K562 (cell line): ENCODE results near the gene NRM. TPM values are rescaled to one million over a fixed set of nuclear protein-coding genes. Genes with fewer than 3 reads are reported as not detected.

Source experiments
- ATAC-seq: fragments of 200-7000 bp; cut with Tn5 transposase; 3 replicates; pipeline ENCODE4 v1.9.1; 2020; ENCODE audit warnings: moderate library complexity
- Bru-seq: library from RNA; stranded (reverse); fragments of 400-500 nt; gene quantifications from one replicate; lab custom pipeline; 2021; lab: Mats Ljungman, UMichigan
- BruChase-seq, 2 experiments: library from RNA; stranded (reverse); fragments of 400-500 nt; gene quantifications; one replicate each; lab custom pipeline; 2021; lab: Mats Ljungman, UMichigan
- BruUV-seq: library from RNA; stranded (reverse); fragments of 400-500 nt; replicated peaks from 2 replicates; lab custom pipeline; 2021; lab: Mats Ljungman, UMichigan
- CTCF ChIA-PET: fragments of 300-600 bp; formaldehyde crosslinking; extraction: SDS; loops from one replicate; lab custom pipeline; 2021; ENCODE audit warnings: low intra/inter-chr PET ratio; lab: Yijun Ruan, JAX
- POLR2A ChIA-PET: fragments of 300-600, 350-650 bp; sonication (Branson Sonifier 250); formaldehyde crosslinking; extraction: SDS; loops from one replicate; lab custom pipeline; 2021; ENCODE audit warnings: antibody characterized with exemption, inconsistent platforms; lab: Yijun Ruan, JAX
- DNase-seq, 4 experiments: peaks; one replicate each; pipeline versions ENCODE4 v3.0.0 to v3.0.0-alpha.2; 2011 to 2018; ENCODE audit warnings: low spot score in 3 of 4, mixed read lengths in 3 of 4; ENCODE audit errors: extremely low read depth in 1 of 4
- FAIRE-seq: peaks from 2 replicates; lab custom pipeline; 2011; peaks lifted over from hg19 to GRCh38; lab: Jason Lieb, UNC
- H2AFZ ChIP-seq: 2 replicates; pipeline ENCODE4 v1.6.0; 2011; ENCODE audit warnings: low read depth, low read length, control low read depth, inconsistent platforms
- H3K27ac ChIP-seq: fragments of 200-600 bp; 3 replicates; pipeline ENCODE4 v1.8.0; 2011; ENCODE audit warnings: low read depth, mild to moderate bottlenecking, control low read depth, inconsistent platforms, low read length, moderate library complexity, mixed read lengths; ENCODE audit errors: extremely low read depth
- H3K27me3 ChIP-seq, 2 experiments: fragments of 300-600 bp in 1 of 2; 2 replicates in 1 of 2; 3 replicates in 1 of 2; pipeline versions ENCODE4 v1.6.0 to v1.8.0; 2011; ENCODE audit warnings: inconsistent platforms in 2 of 2, low read length in 2 of 2, mild to moderate bottlenecking in 1 of 2, mixed read lengths in 1 of 2, moderate library complexity in 1 of 2; ENCODE audit not compliant: control insufficient read depth in 2 of 2, insufficient read depth in 2 of 2
- H3K36me3 ChIP-seq: fragments of 300-600 bp; 3 replicates; pipeline ENCODE4 v1.8.0; 2011; ENCODE audit warnings: mild to moderate bottlenecking, low read length, inconsistent platforms; ENCODE audit not compliant: control insufficient read depth, insufficient read depth
- H3K4me1 ChIP-seq, 2 experiments: fragments of 200-600 bp in 1 of 2; replicated peaks in 1 of 2; 2 replicates in 1 of 2; 3 replicates in 1 of 2; pipeline versions ENCODE4 v1.5.1 to v1.8.0; 2011; ENCODE audit warnings: inconsistent platforms in 2 of 2, low read length in 2 of 2, mild to moderate bottlenecking in 1 of 2, mixed read lengths in 1 of 2, moderate library complexity in 1 of 2; ENCODE audit not compliant: control insufficient read depth in 2 of 2, insufficient read depth in 2 of 2
- H3K4me2 ChIP-seq: 2 replicates; pipeline ENCODE4 v1.6.1; 2011; ENCODE audit warnings: low read length, control low read depth, inconsistent platforms, mixed read lengths; ENCODE audit not compliant: insufficient read depth
- H3K4me3 ChIP-seq: fragments of 200-600 bp; sonication (generic), shearing (Covaris generic); 2 replicates; pipeline ENCODE4 v1.5.1; 2016; ENCODE audit warnings: control low read depth, inconsistent platforms
- H3K79me2 ChIP-seq: fragments of 200-600 bp; 3 replicates; pipeline ENCODE4 v1.8.0; 2011; ENCODE audit warnings: low read length, inconsistent platforms; ENCODE audit not compliant: control insufficient read depth, insufficient read depth
- H3K9ac ChIP-seq, 2 experiments: 2 replicates each; pipeline versions ENCODE4 v1.6.0 to v1.6.1; 2011; ENCODE audit warnings: low read depth in 2 of 2, low read length in 2 of 2, control low read depth in 1 of 2, inconsistent platforms in 1 of 2, mild to moderate bottlenecking in 1 of 2, mixed read lengths in 1 of 2; ENCODE audit not compliant: insufficient read depth in 1 of 2
- H3K9me1 ChIP-seq: one replicate; pipeline ENCODE4 v1.6.0; 2011; ENCODE audit warnings: inconsistent platforms, mild to moderate bottlenecking, low read length, moderate library complexity; ENCODE audit not compliant: control insufficient read depth, insufficient read depth
- H3K9me3 ChIP-seq: replicated peaks from 2 replicates; pipeline ENCODE4 v1.5.1; 2011; ENCODE audit warnings: low read depth, low read length, inconsistent platforms; ENCODE audit not compliant: control insufficient read depth, insufficient read depth
- H4K20me1 ChIP-seq: replicated peaks from 2 replicates; pipeline ENCODE4 v1.6.1; 2011; ENCODE audit warnings: low read length, inconsistent platforms, mixed read lengths; ENCODE audit not compliant: control insufficient read depth, insufficient read depth
- CREB3 ChIP-seq: fragments of 450-650 bp; conservative IDR thresholded peaks from 2 replicates; pipeline ENCODE4 v1.6.1; 2016; ENCODE audit warnings: missing genetic modification characterization, low read depth, mild to moderate bottlenecking, missing compliant biosample characterization, moderate library complexity
- ETV5 ChIP-seq: sonication (generic); formaldehyde crosslinking; IDR thresholded peaks from 2 replicates; pipeline ENCODE4 v1.4.0; 2020; ENCODE audit warnings: low read depth, mild to moderate bottlenecking, missing genetic modification reagents
- KAT7 ChIP-seq: sonication (generic); formaldehyde crosslinking; IDR thresholded peaks from 2 replicates; pipeline ENCODE4 v1.8.0; 2022; ENCODE audit warnings: missing genetic modification reagents, mild to moderate bottlenecking, borderline replicate concordance
- MCM7 ChIP-seq, 2 experiments: fragments of 450-650 bp; IDR thresholded peaks; 2 replicates each; pipeline ENCODE4 v1.6.1; 2016 to 2018
- NBN ChIP-seq: fragments of 450-650 bp; IDR thresholded peaks from 2 replicates; pipeline ENCODE4 v1.6.1; 2016; ENCODE audit warnings: low read depth, mild to moderate bottlenecking
- ZNF175 ChIP-seq: fragments of 200-800 bp; sonication (Bioruptor generic); IDR thresholded peaks from 2 replicates; pipeline ENCODE4 v1.6.1; 2016; ENCODE audit warnings: low read depth, mild to moderate bottlenecking, missing genetic modification characterization, missing compliant biosample characterization
- ZNF518B ChIP-seq: fragments of 250-450 bp; sonication (Bioruptor Pico); IDR thresholded peaks from 2 replicates; pipeline ENCODE4 v1.5.0; 2021; ENCODE audit warnings: mild to moderate bottlenecking, moderate library complexity
- ZNF57 ChIP-seq: fragments of 450-650 bp; formaldehyde crosslinking; IDR thresholded peaks from 2 replicates; pipeline ENCODE4 v1.4.0; 2020; ENCODE audit warnings: mild to moderate bottlenecking, moderate library complexity
- WGBS: fragments of 100-300 bp; shearing (Covaris generic); methylation state at CpG from one replicate; pipeline ENCODE4 v1.1.6; 2016; ENCODE audit warnings: low coverage, mixed read lengths; ENCODE audit not compliant: insufficient coverage; ENCODE audit errors: missing lambda C conversion rate; 5-methylcytosine and 5-hydroxymethylcytosine counted together
- in situ Hi-C: fragments of 300-500 bp; cut with MboI; formaldehyde crosslinking; loops from 4 replicates; pipeline ENCODE4 v1.15.0; 2018; ENCODE audit warnings: inconsistent platforms, mixed read lengths
- intact Hi-C: fragments of 100-400 bp; cut with micrococcal nuclease; formaldehyde crosslinking; loops from 2 replicates; pipeline ENCODE4 v1.14.2; 2022
- long read RNA-seq, 3 experiments: library from polyadenylated mRNA in 2 of 3; library from RNA in 1 of 3; unstranded in 2 of 3; stranded (forward) in 1 of 3; transcript quantifications; one replicate each; pipeline ENCODE4 v2.0.0, GENCODE V29; 2019 to 2022
- polyA minus RNA-seq, 3 experiments: library from RNA; depleted of rRNA, polyadenylated mRNA; stranded (reverse); fragments of >200 nt; gene quantifications; 2 replicates each; pipeline ENCODE4 v1.2.3, GENCODE V29; 2011
- polyA plus RNA-seq, 8 experiments: library from polyadenylated mRNA; depleted of rRNA in 4 of 8; stranded (reverse) in 5 of 8; unstranded in 3 of 8; fragments of >200 nt; fragmentation: Nextera tagmentation in 2 of 8; fragmentation: Illumina TruSeq in 1 of 8; extraction: Ambion mirVana in 2 of 8; extraction: Trizol in 1 of 8; gene quantifications; 2 replicates each; pipeline versions ENCODE4 v1.2.1 to v1.2.3, GENCODE V29; 2011 to 2014; ENCODE audit warnings: inconsistent platforms in 1 of 8, missing spikeins in 1 of 8
- total RNA-seq, 7 experiments: library from RNA; depleted of rRNA in 6 of 7; stranded (reverse); fragments of >200 nt in 6 of 7; fragmentation: Illumina TruSeq in 2 of 7; extraction: Trizol in 2 of 7; gene quantifications; 2 replicates each; pipeline versions ENCODE4 v1.2.1 to v1.2.3, GENCODE V29; 2011 to 2021; ENCODE audit warnings: low replicate concordance in 1 of 7

Gene NRM, protein sequence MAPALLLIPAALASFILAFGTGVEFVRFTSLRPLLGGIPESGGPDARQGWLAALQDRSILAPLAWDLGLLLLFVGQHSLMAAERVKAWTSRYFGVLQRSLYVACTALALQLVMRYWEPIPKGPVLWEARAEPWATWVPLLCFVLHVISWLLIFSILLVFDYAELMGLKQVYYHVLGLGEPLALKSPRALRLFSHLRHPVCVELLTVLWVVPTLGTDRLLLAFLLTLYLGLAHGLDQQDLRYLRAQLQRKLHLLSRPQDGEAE
- 17.1 and 42.3 TPM in 2 replicates for total RNA-seq (2011; cell fraction: chromatin; rRNA removed; ENCODE audit: low replicate concordance)
- total RNA-seq (2011; cell fraction: nucleolus; rRNA removed): 41.3 and 48.0 TPM in 2 replicates
- 51.0 and 61.6 TPM in 2 replicates for total RNA-seq (2011; cell fraction: nucleoplasm; rRNA removed)
- total RNA-seq (2014; rRNA removed) (9.7 and 12.4 TPM in 2 replicates), total RNA-seq (2014; rRNA removed; fragmentation: Illumina TruSeq; extraction: Trizol) (10.6 and 14.4 TPM in 2 replicates), total RNA-seq (2015; rRNA removed; fragmentation: Illumina TruSeq; extraction: Trizol) (17.4 and 18.1 TPM in 2 replicates), total RNA-seq (2021) (32.9 and 35.7 TPM in 2 replicates), polyA plus RNA-seq (2011; rRNA removed) (12.6 and 22.9 TPM in 2 replicates), polyA plus RNA-seq (2014; fragmentation: Illumina TruSeq; extraction: Trizol) (57.9 and 58.2 TPM in 2 replicates), polyA plus RNA-seq (2014; fragmentation: Nextera tagmentation; extraction: Ambion mirVana) (10 to 100 TPM; 16.1 to 18.6 TPM), polyA plus RNA-seq (2014; rRNA removed) (19.4 and 22.5 TPM in 2 replicates), polyA minus RNA-seq (2011; rRNA and poly(A)+ RNA removed) (14.4 and 15.0 TPM in 2 replicates), Bru-seq, nascent RNA (percentile 88 among the genes with signal in this experiment), BruChase-seq, experiment 1, labeled RNA remaining after a 2-hour chase (percentile 80 among the genes with signal in this experiment), BruChase-seq, experiment 2, labeled RNA remaining after a 6-hour chase (percentile 84 among the genes with signal in this experiment)
- 26.4 and 41.5 TPM in 2 replicates for polyA plus RNA-seq (2011; cell fraction: cytosol; rRNA removed)
- 28.3 and 48.5 TPM in 2 replicates for polyA plus RNA-seq (2011; cell fraction: nucleus; rRNA removed)
- polyA plus RNA-seq (2012): 45.0 and 59.0 TPM in 2 replicates
- polyA minus RNA-seq (2011; cell fraction: cytosol; rRNA and poly(A)+ RNA removed): 19.7 and 29.2 TPM in 2 replicates
- 12.0 and 14.7 TPM in 2 replicates for polyA minus RNA-seq (2011; cell fraction: nucleus; rRNA and poly(A)+ RNA removed)
- long read RNA-seq, experiment 1, partial matches to known transcripts: 19 of 28 reads
- long read RNA-seq, experiment 1, other reads (novel, unspliced or antisense): 1 of 28 reads
- long read RNA-seq, experiment 2, transcript NRM-203 (4 exons, 1,734 nt): major isoform, 33 of 63 reads
- long read RNA-seq, experiment 2, transcript NRM-202 (3 exons, 1,228 nt): minor isoform, 8 of 63 reads
- long read RNA-seq, experiment 2, transcript NRM-207 (2 exons, 1,029 nt): minor isoform, 6 of 63 reads
- long read RNA-seq, experiment 2, partial matches to known transcripts: 10 of 63 reads
- long read RNA-seq, experiment 2, other reads (novel, unspliced or antisense): 2 of 63 reads
- long read RNA-seq, experiment 3, transcript NRM-202 (3 exons, 1,228 nt): minor isoform, 5 of 30 reads
- long read RNA-seq, experiment 3, transcript NRM-203 (4 exons, 1,734 nt): major isoform, 15 of 30 reads
- long read RNA-seq, experiment 3, partial matches to known transcripts: 4 of 30 reads
- long read RNA-seq, experiment 3, other reads (novel, unspliced or antisense): 1 of 30 reads

DNA sequence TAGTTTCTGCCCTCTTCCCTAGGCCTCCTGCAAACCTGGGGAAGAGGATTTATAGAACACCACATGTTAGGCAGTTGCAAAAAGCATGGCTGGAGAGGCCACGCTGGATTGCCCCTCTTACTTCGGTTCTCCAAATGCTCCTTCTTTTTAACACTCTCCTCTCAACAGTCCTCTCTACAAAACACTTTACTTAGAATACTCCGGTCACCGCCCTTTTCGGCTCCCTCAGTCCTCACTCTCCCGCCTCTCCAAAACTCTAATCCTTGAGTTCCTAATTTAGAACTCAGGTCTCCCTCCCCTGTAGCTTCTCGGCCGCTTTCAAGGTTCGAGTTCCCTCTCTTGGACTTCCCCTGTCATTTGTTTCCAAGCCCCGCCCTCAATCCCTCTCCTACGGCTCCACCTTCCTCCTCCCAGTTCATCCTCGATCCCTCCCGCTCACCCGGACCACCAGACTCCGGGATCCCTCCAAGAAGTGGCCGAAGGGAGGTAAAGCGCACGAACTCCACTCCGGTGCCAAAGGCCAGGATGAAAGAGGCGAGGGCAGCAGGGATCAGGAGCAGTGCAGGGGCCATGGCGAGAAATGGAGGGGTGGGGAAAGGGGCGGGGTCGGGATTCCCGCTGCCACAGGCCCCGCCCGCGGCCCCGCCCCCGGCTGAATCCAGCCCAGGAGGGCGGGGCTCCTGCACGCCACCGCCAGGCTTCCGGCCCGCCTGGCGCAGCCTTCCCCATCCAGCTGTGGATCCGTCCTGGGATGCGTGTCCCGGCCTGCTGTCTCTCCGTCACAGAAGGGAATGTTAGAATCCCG lies at the start of gene NRM:
Gene NRM (minus strand): TSS at position 582 of the 805 bp plus-strand sequence. CDS start 10 bp downstream, at position 572.
- in situ Hi-C loops: no loop called here
- TF ChIP-seq ETV5 (CRISPR knock-in tag) (0 out of 2 replicates have a peak, but pooled peaks have one; percentile 50), KAT7 (CRISPR knock-in tag) (0 out of 2 replicates have a peak, but pooled peaks have one; percentile 80), NBN (peak; percentile 74), MCM7 (IDR thresholded peaks at IDR 0.05) (no peak), ZNF175 (CRISPR knock-in tag) (no peak), CREB3 (no peak), ZNF518B (no peak), ZNF57 (CRISPR knock-in tag) (no peak)

More for the DNA sequence above, at the start of gene NRM:
- Histone ChIP-seq H3K4me3 (peak within 1 kb of the TSS; percentile 71), H3K9me1 (no peaks in the 10 kb centered on the region), H2AFZ (peak within 1 kb of the TSS; percentile 99), H3K27me3 (no peaks in the 10 kb centered on the region), H3K36me3 (peaks cover 8% of the 10 kb centered on the region; the same call in 2 of the 3 replicates), H4K20me1 (no peaks in the 10 kb centered on the region), H3K9me3 (no peaks in the 10 kb centered on the region), H3K4me1 (peaks cover 33 to 54% of the 10 kb centered on the region in 2 experiments), H3K4me2 (peak within 1 kb of the TSS; percentile 95), H3K9ac (peak within 1 kb of the TSS; percentile 74 to 92), H3K27ac (peak within 1 kb of the TSS; percentile 66), H3K79me2 (peaks cover 44% of the 10 kb centered on the region)
- DNase-seq: peak; percentile 93 to 95 (median 94)
- ChIA-PET CTCF (no interaction called here), POLR2A (interaction anchor here (0.6 to 23.5 kb wide), 8 partner anchors 9 to 151 kb away, joined by 3 to 524 read pairs (median 3); partner anchors contain the start of genes MDC1, MRPS18B and TUBB)
- intact Hi-C loops: no loop called here
- ATAC-seq: peak; percentile 68
- peak; percentile 86 for FAIRE-seq
- TSS peak; percentile 78 for BruUV-seq
- under 1% methylated on average over 29 of the region's 40 CpGs for WGBS
